ENCODE measurements around the gene TMEM207.

Gene TMEM207

GRCh38 chr3:190449801-190450200 is at the start of gene TMEM207:
TMEM207 (minus strand) TSS chr3:190449901; CDS start chr3:190449809, 92 bp downstream.
- no peak for TF ChIP-seq CTCF (IDR thresholded peaks at IDR 0.05)

GRCh38 chr3:190499122-190499521 is 49.4 kb upstream of the TMEM207 start:
- no peak for TF ChIP-seq CTCF (IDR thresholded peaks at IDR 0.05)

GRCh38 chr3:190498293-190498692 is 48.6 kb upstream of the TMEM207 start:
- no peak for TF ChIP-seq CTCF (IDR thresholded peaks at IDR 0.05)

- no peak for TF ChIP-seq CTCF (IDR thresholded peaks at IDR 0.05)
Observed at GRCh38 chr3:190497811-190498210, 48.1 kb upstream of the TMEM207 start.

GRCh38 chr3:190496859-190497258 is 47.2 kb upstream of the TMEM207 start:
- TF ChIP-seq CTCF (IDR thresholded peaks at IDR 0.05): no peak

GRCh38 chr3:190495796-190496195 is 46.1 kb upstream of the TMEM207 start:
- TF ChIP-seq CTCF (IDR thresholded peaks at IDR 0.05): no peak

GRCh38 chr3:190495354-190495753 is 45.7 kb upstream of the TMEM207 start:
- TF ChIP-seq CTCF (IDR thresholded peaks at IDR 0.05): no peak

GRCh38 chr3:190494907-190495306 is 45.2 kb upstream of the TMEM207 start:
- TF ChIP-seq CTCF (IDR thresholded peaks at IDR 0.05): no peak
